ENCODE data around the gene HMX1. TPM values are rescaled to one million over a fixed set of nuclear protein-coding genes. Genes with fewer than 3 reads are reported as not detected.
A peak's percentile ranks its signal among the peaks of the same experiment; 100 is the strongest.

Gene HMX1
- total RNA-seq, 1 experiment from 2014 or later = 2.0 TPM

DNA sequence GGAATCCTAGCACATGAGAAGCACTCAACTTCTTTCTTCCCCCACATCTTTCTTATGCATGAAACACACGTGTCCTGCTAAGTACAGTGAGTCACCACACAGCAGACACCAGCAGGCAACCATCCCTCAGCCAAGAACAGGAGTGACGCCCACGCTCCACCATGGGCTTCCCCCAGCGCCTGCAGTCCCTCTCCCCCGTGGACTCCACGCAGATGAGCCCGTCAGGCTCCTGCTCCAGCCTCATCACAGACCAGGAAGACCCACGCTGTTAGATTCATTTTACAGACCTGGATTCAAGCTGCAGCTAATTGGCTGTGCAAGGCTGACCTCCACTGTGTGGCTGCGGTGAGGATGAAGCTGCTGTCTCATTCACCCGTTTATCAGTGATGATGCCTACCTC lies 16.7 kb downstream of the HMX1 start:
- Histone ChIP-seq H3K27me3 (ENCODE audit: control insufficient read depth, insufficient read depth, low read length) (peaks cover 62% of the 10 kb centered on the region), H3K36me3 (replicated peaks; ENCODE audit: control insufficient read depth, insufficient read depth, low read length) (no peaks in the 10 kb centered on the region), H3K4me3 (ENCODE audit: insufficient read depth, low read depth, low read length) (no peak overlapping the region)
- no peak for DNase-seq

DNA sequence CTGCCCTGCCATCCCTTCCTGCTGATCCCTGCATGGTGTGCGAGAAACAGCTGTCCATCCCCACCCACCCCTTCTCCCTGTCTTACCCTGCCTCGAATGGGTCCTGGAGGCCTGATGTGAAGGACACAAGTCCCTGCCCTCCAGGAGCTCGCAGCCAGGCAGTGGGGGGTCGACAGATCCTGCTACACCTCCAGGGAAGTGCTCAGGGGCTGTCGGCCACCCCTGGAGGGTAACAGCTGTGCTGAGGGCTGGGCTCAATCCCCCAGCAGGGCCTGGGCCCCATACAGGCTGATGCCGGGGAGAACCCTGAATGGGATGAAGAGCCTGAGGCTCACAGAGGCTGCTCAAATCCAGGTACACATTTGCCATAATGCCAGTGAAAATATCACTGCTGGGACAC lies 17.6 kb downstream of the HMX1 start:
- Histone ChIP-seq H3K27me3 (ENCODE audit: control insufficient read depth, insufficient read depth, low read length) (peaks cover 53% of the 10 kb centered on the region), H3K4me3 (ENCODE audit: insufficient read depth, low read depth, low read length) (no peak overlapping the region), H3K36me3 (replicated peaks; ENCODE audit: control insufficient read depth, insufficient read depth, low read length) (no peaks in the 10 kb centered on the region)
- no peak for DNase-seq

DNA sequence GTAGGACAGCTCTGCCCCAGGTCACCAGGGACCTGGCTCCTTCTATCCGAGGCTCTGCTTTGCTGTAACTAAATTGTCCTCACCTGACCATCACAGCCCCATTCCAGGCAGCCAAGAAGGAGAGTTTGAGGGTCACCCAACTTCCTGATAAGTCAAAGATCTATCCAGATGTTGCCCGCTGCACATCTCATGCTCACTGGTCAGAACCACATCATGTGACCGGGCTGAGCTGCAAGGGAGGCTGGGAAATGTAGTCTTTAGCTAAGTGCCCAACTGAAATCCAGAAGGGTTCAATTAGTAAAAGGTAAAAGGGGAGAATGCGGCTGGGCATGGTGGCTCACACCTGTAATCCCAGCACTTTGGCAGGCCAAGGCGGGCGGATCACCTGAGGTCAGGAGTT lies 18.4 kb downstream of the HMX1 start:
- peak; percentile 71 for DNase-seq

DNA sequence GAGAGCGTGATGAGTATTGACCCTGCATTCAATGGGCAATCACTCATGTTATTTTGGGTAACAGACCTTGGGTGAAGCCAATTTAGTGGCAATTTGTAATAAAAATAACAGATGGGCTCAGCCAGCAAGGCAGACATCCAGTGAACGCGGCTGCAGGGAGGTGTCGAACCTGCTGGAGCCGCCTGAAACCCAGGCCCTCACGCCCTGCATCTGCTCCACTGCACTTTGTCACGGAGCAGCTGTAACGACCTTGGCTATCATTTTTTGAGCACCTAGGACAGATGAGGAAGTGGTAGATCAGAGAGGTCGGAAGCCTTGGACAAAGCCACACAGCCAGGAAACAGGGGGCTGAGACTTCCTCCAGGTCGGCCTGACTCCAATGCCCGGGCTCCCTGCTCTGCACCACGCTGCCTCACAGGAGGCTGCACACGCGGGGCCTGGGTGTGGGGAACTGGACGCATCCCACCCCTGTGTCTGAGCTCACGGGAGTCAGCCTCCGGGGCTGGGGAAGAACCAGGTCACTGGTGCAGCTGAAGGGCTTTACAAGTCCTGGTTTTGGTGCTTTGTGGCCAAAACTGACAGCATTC lies 19.4 kb downstream of the HMX1 start:
- H3K4me3 ChIP-seq (ENCODE audit: insufficient read depth, low read depth, low read length) = no peak overlapping the region
- DNase-seq = no peak
- H3K27me3 ChIP-seq (ENCODE audit: control insufficient read depth, insufficient read depth, low read length) = peaks cover 35% of the 10 kb centered on the region

More for the DNA sequence above, 18.4 kb downstream of the HMX1 start:
- Histone ChIP-seq H3K36me3 (replicated peaks; ENCODE audit: control insufficient read depth, insufficient read depth, low read length) (no peaks in the 10 kb centered on the region), H3K4me3 (ENCODE audit: insufficient read depth, low read depth, low read length) (no peak overlapping the region), H3K27me3 (ENCODE audit: control insufficient read depth, insufficient read depth, low read length) (peaks cover 45% of the 10 kb centered on the region)

DNA sequence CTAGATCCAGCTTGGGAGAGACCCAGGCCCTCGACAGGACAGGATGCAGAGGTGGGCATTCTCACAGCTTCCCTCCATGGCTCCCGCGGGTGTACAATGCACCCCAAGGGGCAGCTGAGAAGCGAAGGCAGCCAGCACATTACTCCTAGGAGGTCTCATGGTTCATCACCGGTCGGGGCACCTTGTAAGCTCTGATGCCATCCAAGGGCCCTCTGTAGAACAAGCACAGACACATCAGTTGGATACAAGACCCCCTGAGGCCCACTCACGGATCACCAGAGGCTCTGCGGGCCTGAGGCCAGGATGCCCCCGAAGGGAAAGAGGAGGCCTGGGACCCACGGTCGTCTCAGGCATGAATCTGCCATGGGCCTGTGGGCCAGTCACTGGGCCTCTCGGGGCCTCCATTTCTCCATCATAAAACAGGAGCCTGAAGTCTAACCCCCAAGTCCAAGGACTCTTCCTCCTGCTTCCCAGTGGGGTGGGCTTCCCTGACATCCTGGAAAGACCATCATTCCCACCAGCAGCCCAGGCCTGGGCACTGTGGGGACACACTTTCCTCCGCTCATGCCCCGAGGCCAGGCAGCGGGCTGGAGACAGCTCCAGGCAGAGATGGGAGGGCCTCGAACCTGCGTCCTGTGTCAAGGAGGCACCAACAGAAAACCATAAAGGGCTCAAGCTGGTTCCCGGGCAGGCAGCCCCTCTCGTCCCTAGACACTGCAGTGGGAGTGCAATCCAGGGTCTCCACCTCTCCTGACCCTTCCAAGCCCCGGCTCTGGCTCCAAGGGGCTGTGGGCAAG lies 20.1 kb downstream of the HMX1 start:
- no peak for DNase-seq
- Histone ChIP-seq H3K36me3 (replicated peaks; ENCODE audit: control insufficient read depth, insufficient read depth, low read length) (no peaks in the 10 kb centered on the region), H3K4me3 (ENCODE audit: insufficient read depth, low read depth, low read length) (no peak overlapping the region), H3K27me3 (ENCODE audit: control insufficient read depth, insufficient read depth, low read length) (peaks cover 28% of the 10 kb centered on the region)

More for the DNA sequence above, 19.4 kb downstream of the HMX1 start:
- H3K36me3 ChIP-seq (replicated peaks; ENCODE audit: control insufficient read depth, insufficient read depth, low read length) = no peaks in the 10 kb centered on the region

DNA sequence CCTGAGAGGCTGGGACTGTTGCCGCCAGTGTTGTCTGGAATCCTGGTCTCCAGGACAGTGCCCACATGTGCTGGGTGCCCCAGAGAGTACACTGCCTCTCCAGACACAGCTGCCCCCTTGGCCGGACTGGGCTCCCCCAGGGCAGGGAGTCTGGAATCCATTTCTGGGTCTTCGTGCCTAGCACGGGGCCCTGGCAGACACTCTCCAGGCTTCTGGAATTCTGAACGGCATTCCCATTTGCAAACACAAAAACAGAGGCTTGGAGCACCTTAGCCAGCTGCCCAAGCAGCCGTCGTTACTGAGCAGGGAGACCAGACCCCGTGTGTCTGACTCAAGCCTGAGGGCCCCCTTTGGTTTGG lies 20.8 kb downstream of the HMX1 start:
- no peak for DNase-seq
- Histone ChIP-seq H3K27me3 (ENCODE audit: control insufficient read depth, insufficient read depth, low read length) (peaks cover 21% of the 10 kb centered on the region), H3K36me3 (replicated peaks; ENCODE audit: control insufficient read depth, insufficient read depth, low read length) (no peaks in the 10 kb centered on the region), H3K4me3 (ENCODE audit: insufficient read depth, low read depth, low read length) (no peak overlapping the region)

DNA sequence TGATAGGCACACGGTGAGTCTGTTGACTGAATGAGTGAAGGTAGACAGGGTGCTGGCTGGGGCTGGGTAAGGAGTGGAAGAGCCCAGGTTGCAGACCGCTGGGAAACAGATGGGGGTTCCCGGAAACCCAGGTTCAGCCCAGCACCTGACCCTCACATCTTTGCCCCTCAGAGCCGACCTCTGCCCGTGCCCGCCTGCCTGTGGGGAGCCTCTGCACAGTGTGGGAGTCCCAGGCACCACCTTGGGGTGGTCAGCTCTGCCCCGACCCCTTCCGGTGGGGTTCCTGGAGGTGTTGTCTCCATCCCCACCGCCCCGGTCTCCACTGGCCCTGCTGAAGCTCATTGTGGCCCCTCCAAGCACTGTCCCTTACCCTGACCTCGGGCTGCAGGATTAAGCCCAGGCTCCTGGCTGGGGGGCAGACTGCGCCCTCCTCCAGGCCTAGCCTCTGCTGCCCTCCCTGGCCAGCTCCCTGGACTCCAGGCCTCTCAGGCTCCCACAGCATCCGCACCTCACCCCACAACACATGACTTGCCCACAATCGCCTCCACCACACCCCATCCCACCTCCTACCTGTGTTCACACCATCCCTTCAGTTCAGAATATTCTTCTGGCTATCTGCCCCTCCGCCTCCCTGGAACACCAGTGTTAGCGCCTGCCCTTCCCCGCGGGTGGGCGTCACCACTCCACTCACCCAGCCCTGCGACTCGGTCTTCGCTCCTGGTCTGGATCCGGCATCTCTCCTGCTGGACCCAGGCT lies 21.4 kb downstream of the HMX1 start:
- Histone ChIP-seq H3K27me3 (ENCODE audit: control insufficient read depth, insufficient read depth, low read length) (peaks cover 15% of the 10 kb centered on the region), H3K36me3 (replicated peaks; ENCODE audit: control insufficient read depth, insufficient read depth, low read length) (no peaks in the 10 kb centered on the region), H3K4me3 (ENCODE audit: insufficient read depth, low read depth, low read length) (no peak overlapping the region)
- peak; percentile 55 for DNase-seq

DNA sequence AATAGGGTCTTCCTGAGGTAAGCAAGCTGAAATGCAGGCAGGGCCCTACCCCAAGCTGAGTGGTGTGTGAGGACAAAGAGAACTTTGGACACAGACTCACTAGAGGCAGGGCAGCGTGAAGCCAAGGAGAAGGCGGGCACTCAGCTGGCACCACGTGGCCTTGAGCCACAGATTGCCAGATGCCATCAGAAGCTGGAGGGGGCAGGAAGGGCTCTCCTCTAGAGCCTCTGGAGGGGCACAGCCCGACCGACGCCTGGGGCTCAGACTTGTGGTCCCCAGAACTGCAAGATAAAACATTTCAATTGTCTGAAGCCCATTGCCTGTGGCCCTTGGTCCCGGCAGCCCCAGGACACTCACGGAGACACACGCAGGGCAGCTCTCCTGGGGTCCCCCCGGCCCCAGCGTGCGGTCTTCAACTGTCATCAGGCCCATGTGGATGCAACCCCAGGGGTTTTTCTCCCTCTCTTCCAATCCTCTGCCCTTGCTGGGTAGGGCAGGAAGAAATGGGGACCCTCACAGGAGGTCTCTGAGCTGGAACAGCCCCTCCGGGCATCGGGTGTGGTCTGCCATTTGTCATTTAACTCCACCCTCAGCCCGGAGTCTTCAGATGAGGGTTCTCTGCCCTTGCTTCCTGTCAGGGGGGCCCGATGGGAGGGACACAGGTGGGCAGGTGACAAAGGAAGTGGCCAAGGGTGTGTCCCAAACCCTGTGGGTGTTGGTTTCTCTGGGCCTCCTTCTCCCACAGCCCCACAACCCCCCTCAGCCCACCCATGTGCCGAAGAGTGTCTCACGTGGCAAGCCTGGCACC lies 22.2 kb downstream of the HMX1 start:
- Histone ChIP-seq H3K4me3 (ENCODE audit: insufficient read depth, low read depth, low read length) (no peak overlapping the region), H3K27me3 (ENCODE audit: control insufficient read depth, insufficient read depth, low read length) (peaks cover 7% of the 10 kb centered on the region), H3K36me3 (replicated peaks; ENCODE audit: control insufficient read depth, insufficient read depth, low read length) (no peaks in the 10 kb centered on the region)
- DNase-seq = peak; percentile 48

DNA sequence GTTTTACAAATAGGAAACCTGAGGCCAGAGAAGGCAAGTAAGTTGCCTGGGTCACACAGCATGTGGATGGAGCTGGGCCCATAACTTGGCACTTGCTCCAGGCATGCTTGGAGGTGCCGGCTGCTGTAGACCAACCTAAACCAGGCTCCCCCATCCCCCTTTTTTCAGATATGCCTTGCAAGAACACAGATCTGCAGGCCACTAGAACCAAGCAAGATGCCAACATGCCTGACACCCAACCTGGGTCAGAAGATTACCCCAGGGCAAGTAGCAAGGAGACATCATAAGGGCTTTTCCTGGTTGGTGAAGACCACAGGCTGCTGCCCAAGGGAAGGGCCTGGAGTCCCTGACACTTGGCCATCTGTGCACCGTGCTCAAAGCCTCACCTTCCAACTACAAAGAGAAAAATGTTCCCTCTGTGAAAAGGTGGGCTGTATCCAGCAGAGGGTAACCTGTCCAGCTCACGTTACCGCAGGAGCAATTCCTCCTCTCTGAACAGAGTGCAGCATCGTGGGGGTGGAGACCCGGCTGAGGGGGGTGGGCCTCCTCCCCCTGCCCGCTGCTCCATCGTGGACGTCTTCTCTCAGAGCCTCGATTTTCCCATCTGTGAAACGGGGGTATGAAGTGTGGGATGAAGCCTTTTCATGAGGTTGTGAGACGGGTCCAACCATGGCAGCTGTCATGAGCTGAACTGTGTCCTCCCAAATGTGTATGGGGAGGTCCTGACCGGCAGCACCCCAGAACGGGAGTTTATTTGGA lies 23.0 kb downstream of the HMX1 start:
- peak; percentile 43 for DNase-seq
- H3K36me3 ChIP-seq (replicated peaks; ENCODE audit: control insufficient read depth, insufficient read depth, low read length) = no peaks in the 10 kb centered on the region
- H3K4me3 ChIP-seq (ENCODE audit: insufficient read depth, low read depth, low read length) = no peak overlapping the region
- H3K27me3 ChIP-seq (ENCODE audit: control insufficient read depth, insufficient read depth, low read length) = peaks cover 2% of the 10 kb centered on the region; the same call in 1 of the 2 replicates

DNA sequence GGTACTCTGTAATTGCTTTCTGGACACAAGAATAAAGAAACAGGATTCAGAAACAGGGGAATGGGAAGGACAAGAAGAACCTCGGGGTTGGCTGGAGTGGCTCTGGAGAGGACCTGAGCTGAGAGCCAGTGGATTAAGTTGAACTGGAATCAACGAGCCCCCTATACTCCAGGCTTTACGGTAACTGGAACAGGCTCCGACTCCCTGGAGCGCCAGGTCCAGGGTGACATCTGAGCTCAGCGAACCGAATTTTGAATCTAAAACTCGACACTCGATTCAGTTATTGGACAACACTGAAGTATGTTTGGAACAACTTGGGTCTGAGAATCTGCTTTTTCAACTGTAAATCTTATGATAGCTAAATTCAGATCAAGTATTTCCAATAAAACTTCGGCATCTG lies 23.9 kb downstream of the HMX1 start:
- peak; percentile 72 for DNase-seq
- peaks cover 2% of the 10 kb centered on the region; the same call in 1 of the 2 replicates for H3K27me3 ChIP-seq (ENCODE audit: control insufficient read depth, insufficient read depth, low read length)
- no peak overlapping the region for H3K4me3 ChIP-seq (ENCODE audit: insufficient read depth, low read depth, low read length)
- no peaks in the 10 kb centered on the region for H3K36me3 ChIP-seq (replicated peaks; ENCODE audit: control insufficient read depth, insufficient read depth, low read length)

DNA sequence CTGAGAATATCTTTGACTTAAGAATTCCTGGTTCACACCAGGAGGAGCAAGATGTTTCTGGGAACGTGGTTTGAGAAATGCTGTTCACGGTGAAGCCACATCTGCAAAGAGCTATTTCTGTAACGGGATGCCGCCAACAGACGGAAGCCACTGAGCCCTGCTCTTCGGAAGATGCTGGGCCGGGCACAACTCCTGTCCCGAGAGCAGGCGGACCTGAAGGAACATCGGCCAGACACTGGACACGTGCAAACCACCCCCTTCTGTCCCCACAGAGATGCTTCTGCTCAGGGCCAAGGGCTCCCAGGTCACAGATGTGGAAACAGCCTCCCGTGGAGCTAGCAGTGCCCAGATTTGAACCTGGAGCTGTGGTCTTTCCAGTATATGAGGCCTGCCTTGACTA lies 24.3 kb downstream of the HMX1 start:
- no peak for DNase-seq
- H3K4me3 ChIP-seq (ENCODE audit: insufficient read depth, low read depth, low read length) = no peak overlapping the region
- no peaks in the 10 kb centered on the region; the same call in 1 of the 2 replicates for H3K27me3 ChIP-seq (ENCODE audit: control insufficient read depth, insufficient read depth, low read length)
- no peaks in the 10 kb centered on the region for H3K36me3 ChIP-seq (replicated peaks; ENCODE audit: control insufficient read depth, insufficient read depth, low read length)

DNA sequence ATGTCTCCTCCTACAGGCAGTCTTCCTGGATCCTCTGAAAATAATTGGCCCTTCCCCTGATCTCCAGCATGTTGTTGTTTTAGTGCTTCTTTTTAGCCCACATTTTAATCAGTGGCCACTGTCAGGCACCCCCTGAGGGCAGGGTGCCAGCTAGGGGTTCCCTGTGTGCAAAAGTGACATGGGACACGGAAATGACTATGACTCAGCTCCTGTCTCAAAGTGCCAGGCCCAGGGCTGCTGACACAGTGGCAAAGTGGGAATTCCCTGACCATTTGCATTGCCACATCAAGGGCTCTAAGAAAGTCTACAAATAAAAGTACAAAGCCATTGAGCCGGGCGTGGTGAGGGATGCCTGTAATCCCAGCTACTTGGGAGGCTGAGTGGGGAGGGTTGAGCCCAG lies 24.8 kb downstream of the HMX1 start:
- Histone ChIP-seq H3K4me3 (ENCODE audit: insufficient read depth, low read depth, low read length) (no peak overlapping the region), H3K36me3 (replicated peaks; ENCODE audit: control insufficient read depth, insufficient read depth, low read length) (no peaks in the 10 kb centered on the region), H3K27me3 (ENCODE audit: control insufficient read depth, insufficient read depth, low read length) (no peaks in the 10 kb centered on the region; the same call in 1 of the 2 replicates)
- DNase-seq = no peak

DNA sequence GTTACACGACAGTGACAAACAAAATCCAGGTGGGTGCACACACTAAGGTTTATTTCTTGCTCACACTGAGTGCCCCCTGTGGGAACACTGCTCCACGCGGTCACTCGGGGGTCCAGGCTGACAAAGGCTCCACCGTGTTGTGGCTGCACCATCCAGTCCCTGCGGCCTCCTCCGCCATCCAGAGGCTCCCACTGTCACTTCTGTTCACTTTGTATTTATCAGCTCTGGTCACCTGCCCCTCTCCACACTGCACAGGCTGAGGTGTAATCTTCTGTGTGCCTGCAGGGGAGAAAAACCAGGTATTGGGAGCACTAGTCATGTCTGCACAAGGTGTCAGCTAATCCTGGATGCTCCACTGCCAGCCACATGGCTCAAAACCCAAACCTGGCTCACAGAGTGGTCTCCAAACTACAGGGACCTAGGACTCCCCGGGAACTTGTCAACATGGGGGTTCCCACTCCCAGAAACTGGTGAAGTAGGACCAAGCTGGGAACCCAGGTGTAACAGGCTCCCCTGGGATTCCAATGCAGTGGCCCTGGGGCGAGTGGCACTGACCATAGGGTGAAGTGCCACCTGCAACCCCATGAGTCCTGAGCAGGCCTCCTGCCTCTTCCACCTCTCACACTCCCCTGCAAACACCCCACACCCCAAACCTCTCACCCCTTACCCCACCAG lies 25.5 kb downstream of the HMX1 start:
- no peak for DNase-seq
- Histone ChIP-seq H3K4me3 (ENCODE audit: insufficient read depth, low read depth, low read length) (no peak overlapping the region), H3K36me3 (replicated peaks; ENCODE audit: control insufficient read depth, insufficient read depth, low read length) (no peaks in the 10 kb centered on the region), H3K27me3 (ENCODE audit: control insufficient read depth, insufficient read depth, low read length) (no peaks in the 10 kb centered on the region; the same call in 1 of the 2 replicates)

Measured in H7 (cell line).